ENCODE results near the gene RPL37A. TPM values are rescaled to one million over a fixed set of nuclear protein-coding genes. Genes with fewer than 3 reads are reported as not detected.

RPL37A gene
- total and polyA plus RNA-seq, 9 donors, result 3,793 to 12,065 (median 4,669) TPM

DNA sequence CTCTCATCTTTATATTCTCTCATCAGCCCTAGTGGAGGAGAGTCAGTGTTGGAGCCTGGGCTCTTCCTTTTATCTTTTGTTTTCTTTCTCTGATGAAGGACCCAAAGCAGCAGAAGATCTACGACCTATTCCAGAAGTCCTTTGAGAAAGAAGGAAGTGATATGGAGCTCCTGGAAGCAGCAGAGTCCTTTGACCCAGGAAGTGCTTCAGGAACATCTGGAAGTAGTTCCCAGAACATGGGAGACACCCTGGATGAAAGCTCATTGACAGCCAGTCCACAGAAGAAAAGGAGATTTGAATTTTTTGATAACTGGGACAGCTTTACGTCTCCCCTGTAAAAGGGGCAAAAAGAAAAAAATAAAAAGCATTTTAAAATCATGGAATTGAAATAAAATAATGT is 16.0 kb upstream of the RPL37A start:
- no peak overlapping the region for H3K27ac ChIP-seq (ENCODE audit: low read length)
- no peaks in the 10 kb centered on the region for H3K27me3 ChIP-seq (ENCODE audit: control insufficient read depth, insufficient read depth, low read length)
- peaks cover 2% of the 10 kb centered on the region for H3K4me1 ChIP-seq (ENCODE audit: control insufficient read depth, insufficient read depth, low read length)
- no peak for DNase-seq
- peaks cover 33% of the 10 kb centered on the region for H3K36me3 ChIP-seq (ENCODE audit: control insufficient read depth, insufficient read depth, low read length)
- WGBS (ENCODE audit: insufficient coverage), result 57% methylated on average over 1 of the region's 2 CpGs
- H3K9me3 ChIP-seq (replicated peaks; ENCODE audit: control insufficient read depth, low read depth, low read length), result no peaks in the 10 kb centered on the region
- H3K4me3 ChIP-seq (ENCODE audit: low read length), result no peak overlapping the region

DNA sequence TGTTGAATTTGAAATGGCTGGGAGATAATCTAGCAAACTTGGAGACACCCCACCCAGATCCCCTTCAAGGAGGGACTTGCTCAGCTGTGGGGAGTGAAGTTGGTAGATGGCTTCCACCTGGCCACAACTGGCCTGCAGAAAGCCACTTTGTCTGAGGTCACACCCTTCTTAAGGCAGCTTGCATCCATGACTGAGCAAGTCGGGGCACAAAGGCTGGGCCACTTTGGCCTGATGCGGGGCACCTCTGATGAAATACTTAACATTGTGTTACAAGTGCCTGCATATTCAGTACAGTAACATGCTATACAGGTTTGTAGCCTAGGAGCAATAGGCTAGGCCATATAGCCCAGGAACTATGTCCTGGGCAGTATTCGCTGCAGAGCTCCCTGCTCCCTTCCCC is 13.4 kb upstream of the RPL37A start:
- Histone ChIP-seq H3K27ac (ENCODE audit: low read length) (no peak overlapping the region), H3K36me3 (ENCODE audit: control insufficient read depth, insufficient read depth, low read length) (peaks cover 16% of the 10 kb centered on the region), H3K9me3 (replicated peaks; ENCODE audit: control insufficient read depth, low read depth, low read length) (no peaks in the 10 kb centered on the region), H3K4me1 (ENCODE audit: control insufficient read depth, insufficient read depth, low read length) (peaks cover 2% of the 10 kb centered on the region), H3K27me3 (ENCODE audit: control insufficient read depth, insufficient read depth, low read length) (no peaks in the 10 kb centered on the region), H3K4me3 (ENCODE audit: low read length) (no peak overlapping the region)
- no peak for DNase-seq
- WGBS (ENCODE audit: insufficient coverage), result 90% methylated on average over 3 of the region's 3 CpGs

DNA sequence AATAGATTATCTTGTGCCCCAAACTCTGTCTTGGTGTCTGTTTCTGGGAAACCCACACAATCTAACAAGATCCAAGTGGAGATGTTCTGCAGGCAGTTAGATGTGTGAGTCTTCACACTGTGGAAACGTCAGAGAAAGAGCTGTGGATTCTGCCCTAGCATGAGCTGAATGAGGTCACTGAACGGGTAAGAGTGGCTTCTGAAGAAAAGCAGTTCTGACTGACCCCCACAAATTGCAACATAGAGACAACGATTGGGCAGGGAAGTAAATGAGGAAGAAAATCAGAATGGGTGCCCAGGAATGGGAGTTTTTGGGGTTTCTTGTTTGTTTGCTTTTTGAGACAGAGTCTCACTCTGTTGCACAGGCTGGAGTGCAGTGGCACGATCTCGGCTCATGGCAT is 12.9 kb upstream of the RPL37A start:
- DNase-seq, result no peak
- H3K36me3 ChIP-seq (ENCODE audit: control insufficient read depth, insufficient read depth, low read length), result peaks cover 11% of the 10 kb centered on the region
- no peak overlapping the region for H3K4me3 ChIP-seq (ENCODE audit: low read length)
- no peaks in the 10 kb centered on the region for H3K9me3 ChIP-seq (replicated peaks; ENCODE audit: control insufficient read depth, low read depth, low read length)
- WGBS (ENCODE audit: insufficient coverage), result 31% methylated on average over 2 of the region's 5 CpGs
- no peak overlapping the region for H3K27ac ChIP-seq (ENCODE audit: low read length)
- no peaks in the 10 kb centered on the region for H3K27me3 ChIP-seq (ENCODE audit: control insufficient read depth, insufficient read depth, low read length)
- peaks cover 2% of the 10 kb centered on the region for H3K4me1 ChIP-seq (ENCODE audit: control insufficient read depth, insufficient read depth, low read length)

DNA sequence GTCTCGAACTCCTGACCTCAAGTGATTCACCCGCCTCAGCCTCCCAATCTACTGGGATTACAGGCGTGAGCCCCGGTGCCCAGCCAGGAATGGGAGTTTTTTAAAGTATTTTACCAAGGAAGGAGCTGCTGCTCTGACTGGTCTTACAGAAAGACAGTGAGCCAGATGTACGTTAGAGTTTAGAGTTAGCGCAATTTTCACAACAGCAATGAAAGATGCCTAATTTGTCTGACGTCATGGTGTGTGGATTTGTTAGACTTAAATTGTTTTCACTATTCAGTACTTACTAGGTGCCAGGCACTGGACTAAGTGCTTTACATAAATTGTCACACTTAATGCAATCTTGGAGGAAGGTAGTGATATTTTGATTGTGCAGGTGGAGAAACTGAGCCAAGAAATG is 12.4 kb upstream of the RPL37A start:
- Histone ChIP-seq H3K9me3 (replicated peaks; ENCODE audit: control insufficient read depth, low read depth, low read length) (no peaks in the 10 kb centered on the region), H3K4me1 (ENCODE audit: control insufficient read depth, insufficient read depth, low read length) (peaks cover 2% of the 10 kb centered on the region), H3K27me3 (ENCODE audit: control insufficient read depth, insufficient read depth, low read length) (no peaks in the 10 kb centered on the region), H3K4me3 (ENCODE audit: low read length) (no peak overlapping the region), H3K27ac (ENCODE audit: low read length) (no peak overlapping the region), H3K36me3 (ENCODE audit: control insufficient read depth, insufficient read depth, low read length) (peaks cover 10% of the 10 kb centered on the region)
- WGBS (ENCODE audit: insufficient coverage), result no CpG with 5 or more reads among the region's 7 CpGs
- no peak for DNase-seq

DNA sequence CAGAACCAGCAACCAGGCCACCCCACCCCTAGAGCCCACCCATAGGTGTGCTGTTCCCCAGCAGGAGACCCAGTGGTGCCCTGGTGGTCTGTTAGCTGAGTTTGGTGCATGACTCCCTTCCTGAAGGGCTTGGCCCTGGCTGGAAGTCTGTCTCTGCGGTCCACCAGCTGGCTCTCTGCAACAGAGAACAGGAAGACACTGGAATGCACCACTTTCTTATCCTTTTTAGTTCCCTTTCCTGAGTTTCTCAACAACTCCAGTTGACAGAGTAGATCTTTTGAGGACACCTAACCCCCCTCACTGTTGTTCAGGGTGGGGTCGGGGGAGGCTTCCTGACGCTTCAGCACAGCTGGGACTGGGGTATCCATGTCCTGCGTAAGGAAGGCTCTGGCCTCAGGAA is 11.9 kb upstream of the RPL37A start:
- peak; percentile 35 for DNase-seq
- H3K9me3 ChIP-seq (replicated peaks; ENCODE audit: control insufficient read depth, low read depth, low read length), result no peaks in the 10 kb centered on the region
- H3K4me1 ChIP-seq (ENCODE audit: control insufficient read depth, insufficient read depth, low read length), result peaks cover 2% of the 10 kb centered on the region
- no peaks in the 10 kb centered on the region for H3K27me3 ChIP-seq (ENCODE audit: control insufficient read depth, insufficient read depth, low read length)
- no peak overlapping the region for H3K27ac ChIP-seq (ENCODE audit: low read length)
- no peak overlapping the region for H3K4me3 ChIP-seq (ENCODE audit: low read length)
- 67% methylated on average over 3 of the region's 4 CpGs for WGBS (ENCODE audit: insufficient coverage)
- peaks cover 10% of the 10 kb centered on the region for H3K36me3 ChIP-seq (ENCODE audit: control insufficient read depth, insufficient read depth, low read length)

DNA sequence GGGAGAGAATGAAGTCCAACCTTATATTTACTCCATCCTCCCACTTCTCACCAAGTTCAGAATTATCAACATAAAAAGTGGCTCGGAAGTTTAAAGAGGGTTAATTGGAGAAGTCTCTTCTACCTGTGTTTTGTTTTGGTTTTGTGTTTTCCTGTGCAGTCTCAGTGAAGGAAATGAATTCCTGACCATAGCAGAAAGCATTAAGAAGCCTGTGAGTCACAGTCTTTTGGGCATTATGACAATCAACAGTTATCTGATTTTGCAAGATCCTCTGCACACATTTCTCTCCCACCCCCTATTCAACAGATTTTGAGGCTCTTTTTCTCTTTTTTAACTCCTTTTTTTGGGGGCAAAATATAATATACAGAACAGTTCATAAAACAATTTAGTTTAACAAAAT is 8.6 kb upstream of the RPL37A start:
- no peak for DNase-seq
- Histone ChIP-seq H3K4me1 (ENCODE audit: control insufficient read depth, insufficient read depth, low read length) (peaks cover 5% of the 10 kb centered on the region), H3K27me3 (ENCODE audit: control insufficient read depth, insufficient read depth, low read length) (no peaks in the 10 kb centered on the region), H3K4me3 (ENCODE audit: low read length) (no peak overlapping the region), H3K9me3 (replicated peaks; ENCODE audit: control insufficient read depth, low read depth, low read length) (no peaks in the 10 kb centered on the region), H3K27ac (ENCODE audit: low read length) (no peak overlapping the region), H3K36me3 (ENCODE audit: control insufficient read depth, insufficient read depth, low read length) (no peaks in the 10 kb centered on the region)
- WGBS (ENCODE audit: insufficient coverage), result no CpG with 5 or more reads among the region's 1 CpG

DNA sequence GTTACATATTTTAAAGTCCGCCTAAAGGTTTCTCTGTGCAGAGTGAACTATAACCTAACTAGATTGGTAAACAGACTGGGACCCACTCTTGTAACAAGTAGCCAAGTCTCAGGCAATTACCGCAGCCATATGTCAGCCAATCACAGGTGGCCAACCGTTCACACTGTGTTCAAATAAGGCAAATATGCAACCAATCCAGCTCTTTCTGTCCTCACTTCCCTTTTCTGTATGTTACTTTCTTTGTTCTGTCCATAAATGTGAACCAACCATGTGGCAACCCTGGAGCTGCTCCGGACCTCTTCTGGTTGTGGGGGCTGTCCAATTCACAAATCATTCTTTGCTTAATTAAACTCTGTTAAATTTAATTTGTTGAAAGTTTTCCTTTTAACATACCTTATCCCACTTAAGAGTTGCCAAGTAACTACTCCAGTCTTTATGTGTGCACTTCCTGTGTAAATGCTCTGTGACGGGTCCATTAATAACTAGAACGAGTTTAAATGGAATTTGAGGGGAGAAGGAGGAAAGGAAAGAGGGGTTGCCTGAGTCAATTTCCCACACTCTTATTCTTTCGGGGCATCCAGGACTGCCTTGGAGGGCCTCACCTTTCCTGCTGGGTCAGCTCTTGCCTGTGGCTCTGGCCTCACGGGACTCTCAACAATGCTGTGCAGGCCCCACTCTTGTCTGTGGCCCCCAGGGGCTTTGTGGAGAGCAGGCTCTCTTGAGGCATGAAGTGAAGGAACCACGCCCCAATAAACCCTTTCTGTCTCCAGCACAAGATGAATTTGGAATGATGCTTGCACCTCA is 6.6 kb upstream of the RPL37A start:
- Histone ChIP-seq H3K9me3 (replicated peaks; ENCODE audit: control insufficient read depth, low read depth, low read length) (no peaks in the 10 kb centered on the region), H3K4me3 (ENCODE audit: low read length) (no peak overlapping the region), H3K36me3 (ENCODE audit: control insufficient read depth, insufficient read depth, low read length) (no peaks in the 10 kb centered on the region), H3K27ac (ENCODE audit: low read length) (no peak overlapping the region), H3K4me1 (ENCODE audit: control insufficient read depth, insufficient read depth, low read length) (peaks cover 3% of the 10 kb centered on the region), H3K27me3 (ENCODE audit: control insufficient read depth, insufficient read depth, low read length) (no peaks in the 10 kb centered on the region)
- WGBS (ENCODE audit: insufficient coverage), result 61% methylated on average over 5 of the region's 9 CpGs
- DNase-seq, result no peak

DNA sequence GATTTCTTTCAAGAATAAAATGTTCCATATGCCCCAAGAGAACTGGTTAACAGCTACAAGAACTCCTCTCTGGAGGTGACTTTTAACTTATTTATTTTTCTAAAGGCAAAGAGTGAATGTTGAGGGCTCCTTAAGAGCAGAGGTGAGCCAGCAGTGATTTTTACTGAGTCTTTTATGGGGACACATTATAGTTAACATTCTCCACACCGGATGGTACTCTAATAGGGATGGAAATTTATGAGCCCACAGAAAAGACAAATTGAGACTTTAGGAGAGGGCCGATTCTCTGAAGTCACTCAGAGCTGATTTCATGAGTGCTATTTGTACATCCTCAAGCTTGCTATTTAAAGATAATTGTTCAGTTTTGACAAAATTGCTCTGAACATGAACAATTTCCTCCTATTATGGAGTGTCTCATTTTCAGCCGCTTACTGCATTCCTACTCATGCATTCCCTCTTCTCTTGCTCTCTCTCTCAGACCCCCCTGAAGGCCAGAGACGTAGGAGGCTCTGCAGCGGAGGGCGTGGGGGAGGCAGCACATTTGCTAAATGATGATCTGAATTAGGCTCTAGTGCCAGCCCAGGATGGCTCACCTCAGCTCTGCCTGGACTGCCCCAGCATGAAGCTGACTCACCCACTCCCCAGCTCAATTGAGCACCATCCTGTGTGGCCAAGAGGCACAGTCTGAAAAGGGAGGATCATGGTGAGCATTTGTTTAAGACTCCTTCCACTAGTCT is 5.9 kb upstream of the RPL37A start:
- Histone ChIP-seq H3K27me3 (ENCODE audit: control insufficient read depth, insufficient read depth, low read length) (no peaks in the 10 kb centered on the region), H3K9me3 (replicated peaks; ENCODE audit: control insufficient read depth, low read depth, low read length) (no peaks in the 10 kb centered on the region), H3K4me3 (ENCODE audit: low read length) (no peak overlapping the region), H3K36me3 (ENCODE audit: control insufficient read depth, insufficient read depth, low read length) (no peaks in the 10 kb centered on the region), H3K27ac (ENCODE audit: low read length) (no peak overlapping the region), H3K4me1 (ENCODE audit: control insufficient read depth, insufficient read depth, low read length) (peaks cover 7% of the 10 kb centered on the region)
- no peak for DNase-seq
- WGBS (ENCODE audit: insufficient coverage), result 47% methylated on average over 2 of the region's 6 CpGs

DNA sequence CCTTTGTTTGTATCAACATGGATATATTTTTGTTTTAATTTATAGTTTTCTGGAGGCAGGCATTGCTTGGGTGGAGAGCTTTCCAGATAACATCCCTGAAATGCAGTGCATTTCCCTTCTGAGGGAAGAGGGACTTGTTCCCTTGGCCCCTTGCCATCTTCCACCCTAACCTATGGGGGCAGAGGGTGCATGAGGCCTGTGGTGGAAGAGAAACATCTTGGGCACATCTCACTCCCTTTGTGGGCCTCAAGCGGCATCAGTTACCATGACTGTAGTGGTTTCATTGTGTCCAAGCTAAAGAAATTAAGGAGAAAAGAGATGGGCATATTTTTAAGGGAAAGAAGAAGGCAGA is 5.3 kb upstream of the RPL37A start:
- Histone ChIP-seq H3K36me3 (ENCODE audit: control insufficient read depth, insufficient read depth, low read length) (no peaks in the 10 kb centered on the region), H3K4me3 (ENCODE audit: low read length) (no peak overlapping the region), H3K27me3 (ENCODE audit: control insufficient read depth, insufficient read depth, low read length) (no peaks in the 10 kb centered on the region), H3K4me1 (ENCODE audit: control insufficient read depth, insufficient read depth, low read length) (peaks cover 13% of the 10 kb centered on the region), H3K27ac (ENCODE audit: low read length) (no peak overlapping the region), H3K9me3 (replicated peaks; ENCODE audit: control insufficient read depth, low read depth, low read length) (no peaks in the 10 kb centered on the region)
- WGBS (ENCODE audit: insufficient coverage), result 100% methylated on average over 1 of the region's 1 CpG
- no peak for DNase-seq

DNA sequence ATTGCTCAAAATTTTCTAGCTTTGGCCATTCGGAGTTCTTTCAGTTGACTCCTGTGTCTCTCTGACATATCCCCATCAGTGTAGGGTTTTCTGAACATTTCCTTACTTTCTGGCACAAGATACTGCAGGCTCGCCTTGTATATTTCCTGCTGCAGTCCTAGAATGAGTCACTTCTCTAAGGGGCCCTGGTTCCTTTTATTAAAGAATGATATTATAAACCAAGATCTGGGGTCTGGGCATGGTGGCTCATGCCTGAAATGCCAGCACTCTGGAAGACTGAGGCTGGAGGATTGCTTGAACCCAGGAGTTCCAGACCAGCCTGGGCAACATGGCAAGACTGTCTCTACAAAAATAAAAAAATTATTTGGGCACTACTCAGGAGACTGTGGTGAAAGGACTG is 3.0 kb upstream of the RPL37A start:
- no peaks in the 10 kb centered on the region for H3K9me3 ChIP-seq (replicated peaks; ENCODE audit: control insufficient read depth, low read depth, low read length)
- H3K4me1 ChIP-seq (ENCODE audit: control insufficient read depth, insufficient read depth, low read length), result peaks cover 21% of the 10 kb centered on the region
- H3K27ac ChIP-seq (ENCODE audit: low read length), result no peak overlapping the region
- H3K27me3 ChIP-seq (ENCODE audit: control insufficient read depth, insufficient read depth, low read length), result no peaks in the 10 kb centered on the region
- peaks cover 8% of the 10 kb centered on the region for H3K36me3 ChIP-seq (ENCODE audit: control insufficient read depth, insufficient read depth, low read length)
- no CpG with 5 or more reads among the region's 2 CpGs for WGBS (ENCODE audit: insufficient coverage)
- no peak for DNase-seq
- H3K4me3 ChIP-seq (ENCODE audit: low read length), result no peak overlapping the region

Measured in muscle of leg (tissue), 11 donors.